HG02970 (cell line): ENCODE results near the gene HGS.

Source experiments
- ATAC-seq: cut with Tn5 transposase; IDR thresholded peaks from one replicate; pipeline ENCODE4 v1.9.1; 2021; ENCODE audit warnings: mild to moderate bottlenecking, moderate library complexity, moderate number of reproducible peaks; ENCODE audit not compliant: unreplicated experiment, low FRiP score

The HGS gene

GRCh38 chr17:81715872-81716673 lies 32.3 kb downstream of the HGS start:
- no peak for ATAC-seq

- no peak for ATAC-seq
Observed at GRCh38 chr17:81716674-81716996, 32.8 kb downstream of the HGS start.

- no peak for ATAC-seq
Observed at GRCh38 chr17:81717049-81717765, 33.4 kb downstream of the HGS start.

- ATAC-seq: no peak
Observed at GRCh38 chr17:81717766-81718089, 33.9 kb downstream of the HGS start.

- no peak for ATAC-seq
Observed at GRCh38 chr17:81719410-81720266, 35.8 kb downstream of the HGS start.

- ATAC-seq: no peak
Observed at GRCh38 chr17:81720267-81721071, 36.7 kb downstream of the HGS start.

GRCh38 chr17:81722184-81723120 lies 38.6 kb downstream of the HGS start:
- ATAC-seq: no peak

GRCh38 chr17:81723651-81724209 lies 39.9 kb downstream of the HGS start:
- ATAC-seq: no peak

- ATAC-seq: no peak
Observed at GRCh38 chr17:81725439-81725838, 41.6 kb downstream of the HGS start.

- no peak for ATAC-seq
Observed at GRCh38 chr17:81726004-81726403, 42.2 kb downstream of the HGS start.

GRCh38 chr17:81727324-81728031 lies 43.7 kb downstream of the HGS start:
- no peak for ATAC-seq

GRCh38 chr17:81733507-81734404 lies 49.9 kb downstream of the HGS start:
- no peak for ATAC-seq

- ATAC-seq: no peak
Observed at GRCh38 chr17:81734405-81735263, 50.8 kb downstream of the HGS start.

- ATAC-seq: no peak
Observed at GRCh38 chr17:81735264-81736102, 51.7 kb downstream of the HGS start.

- no peak for ATAC-seq
Observed at GRCh38 chr17:81737947-81738800, 54.4 kb downstream of the HGS start.
